C4-2B (cell line): Measurements from ENCODE around the gene SLC9A1.
A peak's percentile ranks its signal among the peaks of the same experiment; 100 is the strongest.
"Not testable (repeated sequence)": the region's sequence is repeated elsewhere in the genome, so short reads cannot be mapped to it uniquely, and the experiment has no call there.

Experiments
- H3K27ac ChIP-seq: fragments of 450-650 bp; 2 replicates; pipeline ENCODE4 v1.5.1; 2017
- ZFX ChIP-seq: fragments of 450-650 bp; IDR thresholded peaks from 2 replicates; pipeline ENCODE4 v1.6.1; 2017
- TF ChIP-seq, protein P1 (sequence below): fragments of 450-650 bp; conservative IDR thresholded peaks from 2 replicates; pipeline ENCODE4 v1.5.1; 2017; ENCODE audit warnings: mild to moderate bottlenecking

Gene SLC9A1

DNA sequence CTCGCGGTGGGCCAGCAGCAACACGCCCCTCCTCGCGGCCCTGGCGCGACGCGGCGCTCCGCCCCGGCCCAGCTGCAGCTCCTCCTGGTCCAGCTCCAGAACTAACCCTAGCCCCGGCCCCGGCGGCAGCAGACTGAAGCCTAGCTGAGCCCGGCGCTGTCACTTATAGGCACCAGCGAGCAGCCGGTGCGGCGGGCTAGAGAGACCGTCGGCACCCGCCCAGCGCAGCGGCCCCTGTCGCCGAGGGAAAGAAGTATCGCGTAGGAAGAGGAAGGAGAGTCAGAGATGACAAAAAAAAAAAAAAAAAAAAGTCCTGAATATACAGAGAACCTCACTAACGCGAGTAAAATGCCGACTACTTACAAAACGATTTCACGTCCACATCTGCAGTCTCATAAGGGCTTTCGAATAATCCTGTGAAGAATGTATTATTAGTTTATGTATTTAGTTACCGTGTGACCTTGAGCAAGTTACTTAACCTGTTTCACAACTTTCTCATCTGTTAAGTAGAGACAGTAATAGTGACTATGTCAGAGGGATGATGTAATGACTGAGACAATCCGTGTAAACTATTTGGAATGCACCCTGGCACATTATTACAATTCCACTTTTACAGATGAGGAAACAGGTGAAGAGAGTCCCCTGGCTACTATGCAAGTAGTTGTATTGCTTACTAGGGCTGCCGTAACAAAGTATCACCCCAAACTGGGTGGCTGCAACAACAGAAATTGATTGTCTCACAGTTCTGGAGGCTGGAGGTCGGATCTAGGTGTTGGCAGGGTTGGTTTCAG, at the start of gene SLC9A1:
TSS of gene SLC9A1 (minus strand) at position 135 of the 791 bp plus-strand sequence. CDS start 791 bp downstream, outside the sequence.
- TF ChIP-seq, protein P1, sequence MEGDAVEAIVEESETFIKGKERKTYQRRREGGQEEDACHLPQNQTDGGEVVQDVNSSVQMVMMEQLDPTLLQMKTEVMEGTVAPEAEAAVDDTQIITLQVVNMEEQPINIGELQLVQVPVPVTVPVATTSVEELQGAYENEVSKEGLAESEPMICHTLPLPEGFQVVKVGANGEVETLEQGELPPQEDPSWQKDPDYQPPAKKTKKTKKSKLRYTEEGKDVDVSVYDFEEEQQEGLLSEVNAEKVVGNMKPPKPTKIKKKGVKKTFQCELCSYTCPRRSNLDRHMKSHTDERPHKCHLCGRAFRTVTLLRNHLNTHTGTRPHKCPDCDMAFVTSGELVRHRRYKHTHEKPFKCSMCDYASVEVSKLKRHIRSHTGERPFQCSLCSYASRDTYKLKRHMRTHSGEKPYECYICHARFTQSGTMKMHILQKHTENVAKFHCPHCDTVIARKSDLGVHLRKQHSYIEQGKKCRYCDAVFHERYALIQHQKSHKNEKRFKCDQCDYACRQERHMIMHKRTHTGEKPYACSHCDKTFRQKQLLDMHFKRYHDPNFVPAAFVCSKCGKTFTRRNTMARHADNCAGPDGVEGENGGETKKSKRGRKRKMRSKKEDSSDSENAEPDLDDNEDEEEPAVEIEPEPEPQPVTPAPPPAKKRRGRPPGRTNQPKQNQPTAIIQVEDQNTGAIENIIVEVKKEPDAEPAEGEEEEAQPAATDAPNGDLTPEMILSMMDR, result peak; percentile 99
- peak; percentile 52; the same call in 1 of the 2 replicates for TF ChIP-seq ZFX
- H3K27ac ChIP-seq, result peak within 1 kb of the TSS; percentile 81

DNA sequence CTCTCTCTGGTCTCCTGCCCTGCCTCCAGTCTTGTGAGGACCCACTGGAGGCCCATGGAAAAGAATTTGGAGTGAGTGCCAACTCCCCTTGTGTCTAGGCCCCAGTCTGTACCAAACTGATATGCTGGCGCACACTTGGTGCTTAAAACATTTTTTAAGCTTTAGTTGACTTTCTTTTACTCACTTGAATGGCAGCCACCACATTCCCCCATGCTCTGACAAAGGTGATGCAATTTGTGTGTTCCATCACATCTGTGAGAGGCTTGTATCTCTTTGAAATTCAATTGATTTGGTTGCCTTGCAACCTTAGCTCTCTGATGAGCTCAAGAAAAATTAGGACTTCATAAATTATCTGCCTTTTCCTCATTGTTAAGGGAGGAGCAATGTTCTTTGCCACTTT, 49.0 kb upstream of the SLC9A1 start:
- TF ChIP-seq, protein P1, result no peak
- no peak for TF ChIP-seq ZFX
- H3K27ac ChIP-seq, result no peak overlapping the region

DNA sequence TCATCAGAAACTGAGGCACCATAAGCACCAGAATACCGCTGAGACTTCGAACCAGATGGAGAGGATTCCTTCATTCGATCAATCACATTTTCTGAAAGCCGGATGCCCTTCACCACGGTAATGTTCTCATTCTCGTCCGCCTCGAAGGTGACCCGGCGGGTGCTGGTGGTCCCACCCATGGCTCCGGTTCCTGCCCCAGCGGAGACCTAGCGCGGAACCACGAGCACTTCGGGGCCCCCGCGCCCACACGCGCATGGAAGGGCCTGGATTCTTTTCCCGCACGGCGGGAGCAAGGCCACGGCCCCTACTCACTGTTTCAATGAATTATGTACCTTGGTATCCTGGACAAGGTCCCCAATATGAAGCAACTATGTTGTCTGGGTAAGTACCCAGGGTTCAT, 46.4 kb upstream of the SLC9A1 start:
- H3K27ac ChIP-seq, result no peak overlapping the region
- TF ChIP-seq, protein P1, result no peak
- TF ChIP-seq ZFX, result no peak

DNA sequence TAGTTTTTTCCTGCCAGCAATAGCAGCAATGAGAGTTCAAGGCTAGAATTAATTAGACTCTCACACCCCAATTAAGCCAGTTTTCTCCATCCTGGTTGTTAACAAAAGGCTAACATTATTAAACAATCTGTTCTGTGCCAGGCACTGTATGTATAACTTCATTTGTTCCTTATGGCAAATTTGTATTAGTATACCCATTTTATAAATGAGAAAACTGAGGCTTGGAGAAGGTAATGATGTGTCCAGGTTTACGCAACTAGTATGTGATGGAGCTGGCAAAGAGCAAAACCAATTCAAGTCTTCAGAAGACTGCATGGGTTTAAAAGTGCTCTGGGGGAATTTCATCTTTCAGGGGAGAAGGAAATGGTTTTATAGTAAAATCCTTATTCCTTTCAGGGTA, 38.3 kb upstream of the SLC9A1 start:
- TF ChIP-seq, protein P1, result no peak
- no peak overlapping the region for H3K27ac ChIP-seq

DNA sequence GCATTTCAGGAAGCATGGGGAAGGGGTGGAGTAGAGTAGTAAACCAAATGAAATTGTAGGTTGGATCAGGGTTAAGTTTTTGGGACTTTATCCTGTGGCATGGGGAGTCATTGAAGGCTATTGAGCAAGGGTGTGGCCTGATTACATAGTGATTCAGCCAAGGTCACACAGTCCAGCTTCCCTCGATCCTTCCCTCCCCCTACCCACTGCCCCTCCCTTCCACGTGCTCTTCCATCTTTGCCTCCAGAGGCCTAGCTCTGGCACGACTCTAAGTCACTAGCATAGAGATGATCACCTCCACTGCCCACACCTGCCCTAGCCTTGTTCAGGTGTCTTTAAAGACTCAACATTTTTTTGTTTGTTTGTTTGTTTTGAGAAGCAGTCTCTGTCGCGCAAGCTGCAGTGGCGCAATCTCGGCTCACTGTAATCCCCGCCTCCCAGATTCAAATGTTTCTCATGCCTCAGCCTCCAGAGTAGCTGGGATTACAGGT, 37.2 kb upstream of the SLC9A1 start:
- no peak overlapping the region for H3K27ac ChIP-seq
- TF ChIP-seq, protein P1, result no peak
- TF ChIP-seq ZFX, result no peak

DNA sequence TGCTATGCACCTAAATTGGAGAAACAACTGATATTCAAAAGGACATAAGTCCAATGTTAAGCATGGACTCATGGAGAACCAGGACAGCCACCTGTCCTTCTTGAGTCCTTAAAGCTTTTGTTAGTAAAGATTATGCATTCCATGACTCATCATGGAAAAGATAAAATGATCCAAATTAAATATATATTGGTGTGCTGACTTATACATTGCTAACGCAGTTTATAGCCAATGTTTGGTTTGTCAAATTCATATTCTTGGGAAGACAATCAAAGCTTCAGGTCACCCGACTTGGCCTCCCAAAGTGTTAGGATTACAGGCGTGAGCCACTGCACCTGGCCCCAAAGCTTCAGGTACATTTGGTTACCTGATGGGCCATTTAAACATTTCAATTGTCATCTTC, 29.7 kb upstream of the SLC9A1 start:
- H3K27ac ChIP-seq, result not testable (repeated sequence)

DNA sequence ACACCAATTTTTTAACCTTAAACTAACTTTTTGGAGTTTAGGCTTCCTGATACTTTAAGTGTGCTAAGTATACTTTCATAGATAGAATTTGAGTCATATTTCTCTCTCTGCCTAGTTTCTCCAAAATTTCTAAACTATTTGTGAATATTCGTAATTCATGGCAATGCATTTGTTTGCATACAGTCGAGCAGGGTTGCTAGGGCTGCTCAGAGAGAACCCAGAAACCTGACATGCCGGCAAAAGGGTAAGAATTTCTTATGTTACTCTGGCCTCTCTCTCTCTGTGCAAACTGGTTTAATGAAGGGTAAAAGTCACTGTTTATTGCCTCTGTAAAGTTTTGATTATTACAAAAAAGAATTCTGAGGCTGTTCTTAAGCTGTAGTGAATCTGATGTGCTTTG, 25.1 kb upstream of the SLC9A1 start:
- no peak overlapping the region for H3K27ac ChIP-seq
- TF ChIP-seq, protein P1, result no peak
- TF ChIP-seq ZFX, result no peak

DNA sequence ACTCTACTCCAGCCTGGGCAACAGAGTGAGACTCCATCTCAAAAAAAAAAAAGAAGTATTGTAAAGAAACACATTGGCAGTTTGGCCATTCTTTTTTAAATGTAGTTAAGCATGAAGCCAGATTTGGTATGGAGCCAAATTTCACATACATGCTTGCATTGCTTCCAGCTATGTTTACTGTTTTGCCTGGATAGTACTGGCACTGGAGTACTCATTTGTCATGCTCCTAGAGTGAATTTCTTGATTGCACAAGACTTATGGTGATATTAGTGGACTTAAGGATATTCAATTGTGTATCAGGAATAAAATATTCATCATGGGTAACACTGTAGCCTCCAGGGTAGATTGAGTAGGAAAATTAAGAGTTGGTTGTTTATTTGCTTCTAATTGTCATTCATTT, 24.5 kb upstream of the SLC9A1 start:
- no peak overlapping the region for H3K27ac ChIP-seq
- no peak for TF ChIP-seq ZFX
- TF ChIP-seq, protein P1, result no peak
